ENCODE measurements around the gene GPR63. TPM values are rescaled to one million over a fixed set of nuclear protein-coding genes. Genes with fewer than 3 reads are reported as not detected.

Gene GPR63
- total RNA-seq, 1 experiment from 2014 or later, result 2.7 TPM

GRCh38 chr6:96803106-96803481, 34.2 kb downstream of the GPR63 start:
- no peak for TF ChIP-seq CTCF (IDR thresholded peaks at IDR 0.05; ENCODE audit: unreplicated experiment)
- no TSS peak for BruUV-seq (replicated peaks)
- CTCF ChIA-PET, result no interaction called here
- H3K27ac Mint-ChIP-seq (ENCODE audit: unreplicated experiment), result no peak overlapping the region
- H3K4me3 Mint-ChIP-seq (ENCODE audit: low read depth, unreplicated experiment), result no peak overlapping the region
- DNase-seq, result no peak
- H3K4me1 Mint-ChIP-seq (ENCODE audit: low read depth, unreplicated experiment), result no peaks in the 10 kb centered on the region
- H3K27me3 Mint-ChIP-seq (ENCODE audit: unreplicated experiment), result no peaks in the 10 kb centered on the region
- H3K9me3 Mint-ChIP-seq (ENCODE audit: low read depth, unreplicated experiment), result no peaks in the 10 kb centered on the region
- intact Hi-C loops (cut with micrococcal nuclease; ENCODE audit: unreplicated experiment), result no loop called here
- H3K36me3 Mint-ChIP-seq (ENCODE audit: insufficient read depth, unreplicated experiment), result no peaks in the 10 kb centered on the region

DNA sequence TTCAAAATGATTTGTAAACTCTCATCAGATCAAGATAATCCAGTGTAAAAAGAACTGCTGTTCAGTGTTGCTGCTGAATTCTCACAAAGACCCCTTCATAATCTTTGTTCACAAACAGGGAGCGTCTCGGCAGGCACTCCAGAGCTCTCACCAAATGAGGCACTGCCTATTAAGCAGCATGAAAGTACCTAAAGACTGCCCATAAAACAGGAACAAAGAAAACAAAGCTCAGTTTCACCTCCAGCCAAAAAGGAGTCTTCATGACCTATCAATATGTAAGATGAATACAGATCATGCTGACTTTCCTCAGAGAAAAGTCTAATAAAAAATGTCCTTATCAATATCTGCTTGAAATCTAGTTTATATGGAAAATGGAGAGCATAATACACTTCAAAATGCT, 41.8 kb downstream of the GPR63 start:
- no peaks in the 10 kb centered on the region for H3K27me3 Mint-ChIP-seq (ENCODE audit: unreplicated experiment)
- no peaks in the 10 kb centered on the region for H3K36me3 Mint-ChIP-seq (ENCODE audit: insufficient read depth, unreplicated experiment)
- BruUV-seq (replicated peaks), result no TSS peak
- CTCF ChIA-PET, result no interaction called here
- no peak for TF ChIP-seq CTCF (IDR thresholded peaks at IDR 0.05; ENCODE audit: unreplicated experiment)
- no peaks in the 10 kb centered on the region for H3K9me3 Mint-ChIP-seq (ENCODE audit: low read depth, unreplicated experiment)
- no peak for DNase-seq
- H3K27ac Mint-ChIP-seq (ENCODE audit: unreplicated experiment), result no peak overlapping the region
- no peak overlapping the region for H3K4me3 Mint-ChIP-seq (ENCODE audit: low read depth, unreplicated experiment)
- intact Hi-C loops (cut with micrococcal nuclease; ENCODE audit: unreplicated experiment), result no loop called here
- H3K4me1 Mint-ChIP-seq (ENCODE audit: low read depth, unreplicated experiment), result no peaks in the 10 kb centered on the region

DNA sequence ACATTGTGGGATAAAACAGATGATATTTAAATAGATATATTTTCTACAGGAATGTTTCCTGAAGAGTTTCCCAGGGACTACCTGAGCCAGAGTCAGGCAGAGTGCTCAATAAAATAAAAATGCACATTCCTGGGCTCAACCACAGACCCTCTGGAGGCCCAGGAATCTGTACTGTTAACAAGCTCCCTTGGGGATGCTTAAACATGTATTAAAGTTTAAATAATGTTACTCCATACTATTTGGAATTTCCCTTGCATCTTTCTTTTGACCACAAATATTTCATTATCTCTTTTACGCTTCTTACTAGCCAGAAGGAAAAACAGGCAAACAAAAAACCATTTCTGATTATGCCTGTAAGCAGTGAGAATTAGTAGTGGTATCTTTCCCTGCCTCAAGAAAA, 42.3 kb downstream of the GPR63 start:
- H3K4me3 Mint-ChIP-seq (ENCODE audit: low read depth, unreplicated experiment), result no peak overlapping the region
- CTCF ChIA-PET, result no interaction called here
- no peak for TF ChIP-seq CTCF (IDR thresholded peaks at IDR 0.05; ENCODE audit: unreplicated experiment)
- no peaks in the 10 kb centered on the region for H3K36me3 Mint-ChIP-seq (ENCODE audit: insufficient read depth, unreplicated experiment)
- H3K27me3 Mint-ChIP-seq (ENCODE audit: unreplicated experiment), result no peaks in the 10 kb centered on the region
- no peaks in the 10 kb centered on the region for H3K4me1 Mint-ChIP-seq (ENCODE audit: low read depth, unreplicated experiment)
- no peaks in the 10 kb centered on the region for H3K9me3 Mint-ChIP-seq (ENCODE audit: low read depth, unreplicated experiment)
- no peak overlapping the region for H3K27ac Mint-ChIP-seq (ENCODE audit: unreplicated experiment)
- intact Hi-C loops (cut with micrococcal nuclease; ENCODE audit: unreplicated experiment), result no loop called here
- DNase-seq, result no peak
- BruUV-seq (replicated peaks), result no TSS peak

GRCh38 chr6:96792561-96793190, 44.6 kb downstream of the GPR63 start:
- Mint-ChIP-seq H3K36me3 (ENCODE audit: insufficient read depth, unreplicated experiment) (no peaks in the 10 kb centered on the region), H3K4me1 (ENCODE audit: low read depth, unreplicated experiment) (no peaks in the 10 kb centered on the region), H3K4me3 (ENCODE audit: low read depth, unreplicated experiment) (no peak overlapping the region), H3K27me3 (ENCODE audit: unreplicated experiment) (no peaks in the 10 kb centered on the region), H3K9me3 (ENCODE audit: low read depth, unreplicated experiment) (no peaks in the 10 kb centered on the region), H3K27ac (ENCODE audit: unreplicated experiment) (no peak overlapping the region)
- no TSS peak for BruUV-seq (replicated peaks)
- TF ChIP-seq CTCF (IDR thresholded peaks at IDR 0.05; ENCODE audit: unreplicated experiment), result no peak
- DNase-seq, result no peak
- intact Hi-C loops (cut with micrococcal nuclease; ENCODE audit: unreplicated experiment), result no loop called here
- CTCF ChIA-PET, result no interaction called here

All from Calu3 (cell line).